Measurements from ENCODE around the gene PDZRN4.

PDZRN4 gene

GRCh38 chr12:41468341-41468740 is 280.2 kb downstream of the PDZRN4 start:
- no peak overlapping the region for H3K4me3 ChIP-seq (ENCODE audit: low read depth, low read length)
- DNase-seq (ENCODE audit: low read depth), result no peak
- TF ChIP-seq CTCF (IDR thresholded peaks at IDR 0.05; ENCODE audit: low read depth, low read length, missing control alignments), result no peak

- no peak for TF ChIP-seq CTCF (IDR thresholded peaks at IDR 0.05; ENCODE audit: low read depth, low read length, missing control alignments)
- DNase-seq (ENCODE audit: low read depth), result no peak
- no peak overlapping the region for H3K4me3 ChIP-seq (ENCODE audit: low read depth, low read length)
Observed at GRCh38 chr12:41468756-41469155, 280.6 kb downstream of the PDZRN4 start.

GRCh38 chr12:41473441-41473840 is 285.3 kb downstream of the PDZRN4 start:
- H3K4me3 ChIP-seq (ENCODE audit: low read depth, low read length), result no peak overlapping the region
- TF ChIP-seq CTCF (IDR thresholded peaks at IDR 0.05; ENCODE audit: low read depth, low read length, missing control alignments), result no peak
- DNase-seq (ENCODE audit: low read depth), result no peak

GRCh38 chr12:41474001-41474400 is 285.9 kb downstream of the PDZRN4 start:
- DNase-seq (ENCODE audit: low read depth), result no peak
- TF ChIP-seq CTCF (IDR thresholded peaks at IDR 0.05; ENCODE audit: low read depth, low read length, missing control alignments), result no peak
- no peak overlapping the region for H3K4me3 ChIP-seq (ENCODE audit: low read depth, low read length)

- no peak for DNase-seq (ENCODE audit: low read depth)
- no peak for TF ChIP-seq CTCF (IDR thresholded peaks at IDR 0.05; ENCODE audit: low read depth, low read length, missing control alignments)
Observed at GRCh38 chr12:41476499-41477439, 288.6 kb downstream of the PDZRN4 start.

GRCh38 chr12:41479426-41479825 is 291.3 kb downstream of the PDZRN4 start:
- no peak overlapping the region for H3K4me3 ChIP-seq (ENCODE audit: low read depth, low read length)
- no peak for DNase-seq (ENCODE audit: low read depth)
- no peak for TF ChIP-seq CTCF (IDR thresholded peaks at IDR 0.05; ENCODE audit: low read depth, low read length, missing control alignments)

More at GRCh38 chr12:41476499-41477439, 288.6 kb downstream of the PDZRN4 start:
- no peak overlapping the region for H3K4me3 ChIP-seq (ENCODE audit: low read depth, low read length)

- TF ChIP-seq CTCF (IDR thresholded peaks at IDR 0.05; ENCODE audit: low read depth, low read length, missing control alignments), result no peak
- DNase-seq (ENCODE audit: low read depth), result no peak
- H3K4me3 ChIP-seq (ENCODE audit: low read depth, low read length), result no peak overlapping the region
Observed at GRCh38 chr12:41485203-41485602, 297.1 kb downstream of the PDZRN4 start.

All from GM12864 (cell line).